Suprapubic skin (tissue), 4 donors: ENCODE measurements around the gene TNXB. TPM values are rescaled to one million over a fixed set of nuclear protein-coding genes. Genes with fewer than 3 reads are reported as not detected.
A peak's percentile ranks its signal among the peaks of the same experiment; 100 is the strongest.

Experiments used
- DNase-seq, 2 donors: peaks; one replicate each; pipeline ENCODE4 v3.0.0-alpha.2; 2019; ENCODE audit warnings: low spot score in 2 of 2
- H3K27ac ChIP-seq: fragments of 200-600 bp; sonication (generic); one replicate; pipeline ENCODE4 v1.5.1; 2019
- H3K27me3 ChIP-seq: fragments of 200-600 bp; sonication (generic); one replicate; pipeline ENCODE4 v1.5.1; 2019
- H3K36me3 ChIP-seq: fragments of 200-600 bp; sonication (generic); one replicate; pipeline ENCODE4 v1.5.1; 2019
- H3K4me1 ChIP-seq: fragments of 200-600 bp; sonication (generic); one replicate; pipeline ENCODE4 v1.5.1; 2019
- H3K4me3 ChIP-seq: fragments of 200-600 bp; sonication (generic); one replicate; pipeline ENCODE4 v1.5.1; 2019; ENCODE audit warnings: mild to moderate bottlenecking
- H3K9me3 ChIP-seq: fragments of 200-600 bp; sonication (generic); one replicate; pipeline ENCODE4 v1.5.1; 2019
- EP300 ChIP-seq: sonication (generic); formaldehyde crosslinking; IDR thresholded peaks from one replicate; pipeline ENCODE4 v1.6.1; 2017; ENCODE audit warnings: antibody characterized with exemption
- POLR2A ChIP-seq, 2 donors: fragments of 450-650 bp; IDR thresholded peaks; one replicate each; pipeline ENCODE4 v1.6.1; 2017; ENCODE audit warnings: antibody characterized with exemption in 2 of 2, mild to moderate bottlenecking in 2 of 2, moderate library complexity in 2 of 2
- POLR2AphosphoS5 ChIP-seq, 3 donors: sonication (generic); formaldehyde crosslinking; IDR thresholded peaks; one replicate each; pipeline ENCODE4 v1.6.1; 2017; ENCODE audit warnings: antibody characterized with exemption in 3 of 3
- WGBS: methylation state at CpG from one replicate; pipeline ENCODE4 v1.1.5; 2018; 5-methylcytosine and 5-hydroxymethylcytosine counted together
- total RNA-seq, 4 donors: library from RNA; depleted of rRNA; stranded (reverse); fragments of >200 nt; gene quantifications; one replicate each; pipeline ENCODE4 v1.1.0, GENCODE V29; 2016
- TF ChIP-seq, protein P1 (sequence below), 2 donors: fragments of 200-600 bp in 1 of 2; fragments of 450-650 bp in 1 of 2; sonication (generic) in 1 of 2; IDR thresholded peaks; one replicate each; pipeline ENCODE4 v1.5.1; 2016 to 2019; ENCODE audit warnings: antibody characterized with exemption in 2 of 2, mild to moderate bottlenecking in 1 of 2, moderate library complexity in 1 of 2

Gene TNXB
- total RNA-seq, 4 donors from 2014 or later, result 25.7 to 52.5 (median 40.2) TPM

DNA sequence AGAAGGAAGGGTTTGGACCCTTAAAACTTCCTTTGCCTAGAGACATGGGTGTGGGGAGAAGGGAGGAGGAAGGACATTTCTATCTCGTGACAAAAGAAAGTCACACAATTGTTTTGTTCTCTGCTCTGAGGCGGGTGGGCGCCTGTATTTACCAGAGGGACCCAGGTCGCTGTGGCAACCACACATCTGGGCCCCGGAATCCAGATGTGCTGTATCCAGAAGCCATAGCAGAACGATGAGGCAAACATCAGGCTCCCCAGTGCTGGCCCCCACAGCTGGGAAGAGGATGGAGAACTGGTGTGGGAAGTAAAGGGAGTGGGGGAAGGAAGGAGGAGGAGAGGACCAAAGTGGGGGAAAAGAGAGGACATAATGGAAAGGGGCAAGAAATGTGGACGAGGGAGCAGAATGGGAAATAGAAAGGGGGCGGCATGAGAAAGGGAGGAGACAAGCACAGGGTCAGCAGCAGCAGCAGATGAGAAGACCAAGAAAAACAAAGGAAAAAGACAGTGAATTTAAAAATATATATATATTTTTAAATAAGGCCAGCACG, 3.4 kb upstream of the TNXB start:
- Histone ChIP-seq H3K4me1 (peaks cover 67% of the 10 kb centered on the region), H3K27me3 (no peaks in the 10 kb centered on the region), H3K36me3 (peaks cover 22% of the 10 kb centered on the region), H3K9me3 (no peaks in the 10 kb centered on the region), H3K27ac (peak overlapping the region; percentile 92), H3K4me3 (no peak overlapping the region)
- WGBS, result 48% methylated on average over 9 of the region's 9 CpGs
- peak in 2 of 3 donors; percentile 3 to 66 for TF ChIP-seq POLR2AphosphoS5 (IDR thresholded peaks at IDR 0.05)
- TF ChIP-seq POLR2A (IDR thresholded peaks at IDR 0.05), result no peak
- DNase-seq, result peak; percentile 91 to 92

DNA sequence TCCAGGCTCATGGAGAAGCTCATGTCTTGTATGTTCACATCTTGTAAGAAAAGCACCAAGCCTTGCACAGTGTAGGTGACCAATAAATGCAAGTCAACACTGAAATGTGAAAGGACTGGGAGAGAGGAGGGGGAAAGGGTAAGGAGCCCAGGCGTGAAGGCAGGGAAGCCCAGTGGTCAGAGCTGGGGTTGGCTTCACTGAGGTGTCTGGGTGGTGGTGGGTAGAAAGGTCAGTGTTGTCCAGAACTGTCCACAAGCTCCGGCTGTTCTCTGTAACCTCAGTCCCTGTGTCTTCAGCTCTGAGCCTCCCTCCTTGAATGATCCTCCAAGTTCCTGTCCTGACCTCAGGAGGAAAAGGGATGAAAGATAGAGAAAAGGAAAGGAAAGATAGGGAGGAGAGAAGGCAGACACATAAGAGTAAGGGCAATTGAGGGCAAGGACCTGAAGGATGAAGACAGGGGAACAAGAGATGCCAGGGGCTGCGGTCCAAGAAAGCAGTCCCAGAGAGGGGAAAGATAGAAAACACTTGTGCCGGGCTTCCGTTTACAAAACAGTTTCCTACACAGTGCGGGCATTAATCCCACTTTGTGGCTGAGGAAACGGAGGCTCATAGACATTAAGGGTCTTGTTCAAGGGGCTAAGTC, 2.4 kb upstream of the TNXB start:
- Histone ChIP-seq H3K4me1 (peaks cover 77% of the 10 kb centered on the region), H3K9me3 (no peaks in the 10 kb centered on the region), H3K27me3 (no peaks in the 10 kb centered on the region), H3K4me3 (no peak overlapping the region), H3K27ac (peak overlapping the region; percentile 92), H3K36me3 (peaks cover 12% of the 10 kb centered on the region)
- WGBS, result 49% methylated on average over 7 of the region's 7 CpGs
- no peak for DNase-seq
- peak in 1 of 2 donors; percentile 40 for TF ChIP-seq POLR2A (IDR thresholded peaks at IDR 0.05)
- TF ChIP-seq POLR2AphosphoS5 (IDR thresholded peaks at IDR 0.05), result no peak

DNA sequence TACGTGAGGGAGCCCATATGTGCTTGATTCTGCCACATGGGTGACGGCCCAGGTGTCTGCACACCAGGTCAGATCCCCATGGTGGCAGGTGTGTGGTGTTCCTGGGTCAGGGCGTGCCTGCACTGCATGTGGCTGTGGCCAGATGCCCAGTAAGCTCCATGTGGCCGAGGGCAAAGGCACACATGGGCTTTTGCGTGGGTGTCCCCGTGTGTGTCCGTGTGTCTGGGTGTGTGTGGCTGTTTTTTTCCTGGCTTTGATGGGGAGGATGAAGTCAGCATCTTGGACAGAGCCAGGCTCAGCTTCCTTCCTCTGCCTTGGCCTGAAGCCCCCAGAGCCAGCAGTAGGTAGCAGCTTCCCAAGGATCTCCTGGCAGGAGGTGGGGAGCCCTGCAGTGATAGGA, 1.5 kb upstream of the TNXB start:
- 67% methylated on average over 1 of the region's 7 CpGs for WGBS
- Histone ChIP-seq H3K4me1 (peaks cover 84% of the 10 kb centered on the region), H3K27me3 (no peaks in the 10 kb centered on the region), H3K9me3 (no peaks in the 10 kb centered on the region), H3K4me3 (peak overlapping the region; percentile 45), H3K27ac (peak overlapping the region; percentile 92), H3K36me3 (peaks cover 3% of the 10 kb centered on the region)
- DNase-seq, result no peak
- TF ChIP-seq POLR2A (IDR thresholded peaks at IDR 0.05), result no peak
- TF ChIP-seq POLR2AphosphoS5 (IDR thresholded peaks at IDR 0.05), result no peak
- no peak for TF ChIP-seq EP300
- TF ChIP-seq, protein P1, sequence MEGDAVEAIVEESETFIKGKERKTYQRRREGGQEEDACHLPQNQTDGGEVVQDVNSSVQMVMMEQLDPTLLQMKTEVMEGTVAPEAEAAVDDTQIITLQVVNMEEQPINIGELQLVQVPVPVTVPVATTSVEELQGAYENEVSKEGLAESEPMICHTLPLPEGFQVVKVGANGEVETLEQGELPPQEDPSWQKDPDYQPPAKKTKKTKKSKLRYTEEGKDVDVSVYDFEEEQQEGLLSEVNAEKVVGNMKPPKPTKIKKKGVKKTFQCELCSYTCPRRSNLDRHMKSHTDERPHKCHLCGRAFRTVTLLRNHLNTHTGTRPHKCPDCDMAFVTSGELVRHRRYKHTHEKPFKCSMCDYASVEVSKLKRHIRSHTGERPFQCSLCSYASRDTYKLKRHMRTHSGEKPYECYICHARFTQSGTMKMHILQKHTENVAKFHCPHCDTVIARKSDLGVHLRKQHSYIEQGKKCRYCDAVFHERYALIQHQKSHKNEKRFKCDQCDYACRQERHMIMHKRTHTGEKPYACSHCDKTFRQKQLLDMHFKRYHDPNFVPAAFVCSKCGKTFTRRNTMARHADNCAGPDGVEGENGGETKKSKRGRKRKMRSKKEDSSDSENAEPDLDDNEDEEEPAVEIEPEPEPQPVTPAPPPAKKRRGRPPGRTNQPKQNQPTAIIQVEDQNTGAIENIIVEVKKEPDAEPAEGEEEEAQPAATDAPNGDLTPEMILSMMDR (IDR thresholded peaks at IDR 0.05), result no peak

DNA sequence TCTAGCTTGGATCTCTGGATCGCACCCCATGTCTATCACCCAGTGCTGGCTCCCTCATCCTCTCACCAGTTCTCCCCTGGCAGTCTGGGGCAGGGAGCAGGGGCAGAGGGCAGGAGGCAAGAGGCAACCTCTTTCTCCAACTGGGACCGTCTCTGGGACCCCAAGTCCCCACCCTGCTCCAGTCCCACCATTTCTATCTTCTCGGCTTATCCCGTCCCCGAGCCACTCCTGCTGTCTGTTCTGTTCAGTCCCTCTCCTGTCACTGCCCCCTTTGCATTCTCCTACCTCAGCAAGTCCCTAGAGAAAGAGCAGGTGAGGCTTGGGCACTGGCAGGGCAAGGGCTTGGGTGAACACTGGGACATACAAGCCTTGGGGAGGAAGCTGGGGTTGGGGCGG, 625 bp upstream of the TNXB start:
- peak overlapping the region; percentile 92 for H3K27ac ChIP-seq
- H3K36me3 ChIP-seq, result no peaks in the 10 kb centered on the region
- H3K4me1 ChIP-seq, result peaks cover 77% of the 10 kb centered on the region
- H3K9me3 ChIP-seq, result no peaks in the 10 kb centered on the region
- no peak for DNase-seq
- H3K27me3 ChIP-seq, result no peaks in the 10 kb centered on the region
- 48% methylated on average over 6 of the region's 6 CpGs for WGBS
- TF ChIP-seq POLR2A (IDR thresholded peaks at IDR 0.05), result no peak
- peak overlapping the region; percentile 45 for H3K4me3 ChIP-seq

DNA sequence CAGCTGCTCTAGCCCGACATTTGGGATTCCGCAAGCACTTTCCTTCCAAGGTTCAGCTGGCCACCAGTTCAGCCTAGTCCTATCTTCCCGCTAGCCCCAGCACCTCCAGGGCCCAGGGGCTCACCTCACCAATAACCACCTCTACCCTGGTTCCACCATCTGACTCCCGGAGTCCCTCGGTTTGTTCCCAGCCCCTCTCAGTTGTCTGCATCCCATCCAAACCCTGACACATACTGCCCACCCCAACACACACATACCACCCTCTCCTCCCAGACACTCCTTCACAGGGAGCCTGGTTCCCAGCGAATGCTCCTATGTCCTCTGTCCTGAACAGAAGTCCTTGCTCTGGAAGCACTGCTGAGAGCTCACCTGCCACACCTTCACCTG, 418 bp downstream of the TNXB start:
- DNase-seq, result no peak
- Histone ChIP-seq H3K36me3 (no peaks in the 10 kb centered on the region), H3K4me1 (peaks cover 69% of the 10 kb centered on the region), H3K27ac (peak overlapping the region; percentile 92), H3K27me3 (no peaks in the 10 kb centered on the region), H3K4me3 (peak overlapping the region; percentile 45), H3K9me3 (no peaks in the 10 kb centered on the region)
- 32% methylated on average over 6 of the region's 6 CpGs for WGBS
- TF ChIP-seq POLR2AphosphoS5 (IDR thresholded peaks at IDR 0.05), result no peak
- TF ChIP-seq POLR2A (IDR thresholded peaks at IDR 0.05), result no peak
- TF ChIP-seq, protein P1 (IDR thresholded peaks at IDR 0.05), result no peak
- TF ChIP-seq EP300, result no peak

DNA sequence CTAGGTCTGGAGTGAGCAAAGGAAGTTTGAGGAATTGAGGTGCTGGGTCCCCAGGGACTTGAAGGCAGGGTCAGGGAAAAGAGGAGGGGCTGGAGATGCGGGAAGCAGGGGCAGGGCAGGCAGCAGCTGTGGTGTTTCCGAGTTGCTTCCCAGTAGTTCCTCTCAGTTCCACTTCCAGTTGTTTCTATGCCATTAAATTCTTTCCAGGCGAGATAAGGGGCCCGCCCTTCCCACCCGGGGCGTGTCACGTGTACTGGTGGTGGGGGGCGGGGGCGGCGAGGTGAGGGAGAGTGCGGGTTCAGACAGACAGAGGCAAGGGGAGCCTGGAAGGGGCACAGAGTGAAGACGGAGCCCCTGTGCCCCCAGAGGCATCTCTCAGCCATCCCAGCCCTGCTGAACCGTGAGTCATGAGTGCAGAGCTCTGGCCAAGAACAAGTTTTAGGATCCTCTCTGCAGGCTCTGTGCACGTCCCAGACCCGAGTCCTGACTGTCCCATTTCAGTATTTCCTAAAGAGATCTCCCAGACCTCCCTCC, 977 bp downstream of the TNXB start:
- Histone ChIP-seq H3K4me1 (peaks cover 63% of the 10 kb centered on the region), H3K9me3 (no peaks in the 10 kb centered on the region), H3K36me3 (no peaks in the 10 kb centered on the region), H3K27ac (peak overlapping the region; percentile 92), H3K27me3 (no peaks in the 10 kb centered on the region), H3K4me3 (peak overlapping the region; percentile 45)
- WGBS, result under 1% methylated on average over 11 of the region's 15 CpGs
- DNase-seq, result peak in 1 of 2 donors; percentile 90
- peak in 1 of 2 donors; percentile 61 for TF ChIP-seq POLR2A (IDR thresholded peaks at IDR 0.05)
- peak in 1 of 3 donors; percentile 49 for TF ChIP-seq POLR2AphosphoS5 (IDR thresholded peaks at IDR 0.05)
- TF ChIP-seq EP300, result no peak

DNA sequence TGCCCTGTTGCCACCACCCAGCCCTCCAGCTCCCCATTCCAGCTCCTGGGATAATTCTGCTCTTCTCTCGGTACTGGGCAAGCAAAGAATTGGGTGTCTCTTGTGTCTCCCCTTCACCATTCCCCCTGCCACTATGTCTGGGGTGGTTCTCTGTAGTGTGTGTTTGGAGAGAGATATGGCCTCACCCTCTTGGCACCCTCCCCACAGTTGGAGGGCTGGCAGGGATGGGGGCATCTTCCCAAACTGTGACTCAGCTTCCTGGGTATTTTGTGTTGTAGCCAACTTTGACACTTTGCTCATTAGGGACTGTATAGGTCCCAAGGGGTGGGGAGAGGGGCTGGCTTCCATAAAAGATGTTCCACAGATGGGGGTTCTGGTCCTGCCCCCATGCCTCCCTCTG, 1.7 kb downstream of the TNXB start:
- WGBS, result 55% methylated on average over 1 of the region's 1 CpG

More for the DNA sequence above, 1.7 kb downstream of the TNXB start:
- Histone ChIP-seq H3K4me1 (peaks cover 58% of the 10 kb centered on the region), H3K36me3 (no peaks in the 10 kb centered on the region), H3K9me3 (no peaks in the 10 kb centered on the region), H3K4me3 (peak overlapping the region; percentile 45), H3K27me3 (no peaks in the 10 kb centered on the region), H3K27ac (peak overlapping the region; percentile 92)
- no peak for DNase-seq
- no peak for TF ChIP-seq EP300
- TF ChIP-seq, protein P1 (IDR thresholded peaks at IDR 0.05), result no peak
- no peak for TF ChIP-seq POLR2A (IDR thresholded peaks at IDR 0.05)
- TF ChIP-seq POLR2AphosphoS5 (IDR thresholded peaks at IDR 0.05), result peak in 1 of 3 donors; percentile 37
